ACHN (cell line): ENCODE results near the gene HOXA4.

ENCODE experiments used
- DNase-seq: peaks from one replicate; pipeline ENCODE4 v3.0.0-alpha.2; 2015
- in situ Hi-C: cut with HindIII; loops from 2 replicates; pipeline ENCODE4 v1.10.0; 2017; ENCODE audit warnings: low sequenced_read_pairs, low pct_ligation_motif_present, low pct_unique_long_range_greater_than_20kb

HOXA4 gene

DNA sequence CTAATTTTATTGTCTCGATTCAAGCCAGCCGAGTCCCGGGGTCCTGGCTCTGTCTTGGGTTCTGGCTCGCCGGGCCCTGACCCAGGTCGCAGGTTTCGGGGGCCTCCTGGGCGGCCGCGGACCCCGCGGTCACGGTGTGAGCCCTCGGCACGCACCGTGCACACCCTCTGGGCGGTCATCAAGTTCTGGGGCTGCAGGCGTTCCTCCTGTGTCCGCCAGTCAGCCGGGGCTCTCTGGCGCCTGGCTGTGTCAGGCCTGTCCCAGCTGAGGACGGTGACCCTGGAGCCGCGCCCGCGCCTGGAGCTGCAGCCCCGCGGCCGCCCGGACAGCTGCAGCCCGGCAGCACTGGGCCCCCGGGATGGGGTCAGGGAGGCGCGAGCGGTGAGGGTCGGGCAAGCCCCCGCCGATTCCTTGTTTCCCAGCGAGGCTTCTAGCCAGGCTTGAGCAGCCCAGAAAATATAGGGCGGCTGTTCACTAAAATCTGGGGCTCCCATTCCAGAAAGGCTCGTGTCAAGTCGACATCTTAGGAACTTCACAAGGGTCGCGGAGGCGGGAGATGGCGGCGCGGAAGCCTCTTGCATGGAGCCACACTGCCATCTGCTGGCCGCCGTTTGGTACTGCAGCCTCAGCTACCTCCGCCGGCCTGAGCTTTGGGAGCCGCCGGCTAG, 30.1 kb upstream of the HOXA4 start:
- DNase-seq, result peak; percentile 91
- in situ Hi-C loops, result loop anchor here (10.0 kb wide), 1 partner anchor 776 kb away; no protein-coding TSS in a partner anchor

GRCh38 chr7:27160145-27160545, 29.6 kb upstream of the HOXA4 start:
- DNase-seq, result peak; percentile 39
- in situ Hi-C loops, result loop anchor here (10.0 kb wide), 1 partner anchor 775 kb away; no protein-coding TSS in a partner anchor

- in situ Hi-C loops, result loop anchor here (10.0 kb wide), 1 partner anchor 775 kb away; no protein-coding TSS in a partner anchor
- DNase-seq, result peak; percentile 47
These were observed 28.9 kb upstream of the HOXA4 start for GRCh38 chr7:27159266-27160144.

GRCh38 chr7:27158436-27159265, 28.1 kb upstream of the HOXA4 start:
- in situ Hi-C loops, result no loop called here
- DNase-seq, result peak; percentile 43

GRCh38 chr7:27157702-27158431, 27.3 kb upstream of the HOXA4 start:
- in situ Hi-C loops, result no loop called here

GRCh38 chr7:27156916-27157701, 26.6 kb upstream of the HOXA4 start:
- DNase-seq, result peak; percentile 48
- in situ Hi-C loops, result no loop called here

More at GRCh38 chr7:27157702-27158431, 27.3 kb upstream of the HOXA4 start:
- peak; percentile 46 for DNase-seq

DNA sequence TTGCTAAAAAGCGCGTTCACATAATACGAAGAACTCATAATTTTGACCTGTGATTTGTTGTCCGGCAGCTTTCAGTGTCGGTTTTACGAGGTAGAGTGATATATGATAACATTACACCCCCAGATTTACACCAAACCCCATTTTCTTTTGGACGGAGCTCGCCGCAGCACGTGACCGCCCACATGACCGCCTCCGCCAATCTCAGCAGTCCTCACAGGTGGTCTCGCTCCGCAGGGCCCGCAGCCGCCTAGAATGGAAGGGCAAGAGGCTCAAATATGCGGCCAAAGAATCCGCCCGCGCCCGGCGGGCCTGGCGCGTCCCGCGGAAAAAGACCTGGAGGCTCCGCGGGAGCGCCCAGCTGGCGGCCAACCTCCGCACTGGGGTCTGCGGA, 25.9 kb upstream of the HOXA4 start, which contains the start of gene HOXA7:
Gene HOXA7 (minus strand): TSS at position 168 of the 391 bp plus-strand sequence. CDS start 130 bp downstream, at position 38.
- in situ Hi-C loops, result no loop called here
- peak; percentile 82 for DNase-seq

GRCh38 chr7:27155816-27156507, 25.4 kb upstream of the HOXA4 start:
- in situ Hi-C loops, result no loop called here
- peak; percentile 56 for DNase-seq

DNA sequence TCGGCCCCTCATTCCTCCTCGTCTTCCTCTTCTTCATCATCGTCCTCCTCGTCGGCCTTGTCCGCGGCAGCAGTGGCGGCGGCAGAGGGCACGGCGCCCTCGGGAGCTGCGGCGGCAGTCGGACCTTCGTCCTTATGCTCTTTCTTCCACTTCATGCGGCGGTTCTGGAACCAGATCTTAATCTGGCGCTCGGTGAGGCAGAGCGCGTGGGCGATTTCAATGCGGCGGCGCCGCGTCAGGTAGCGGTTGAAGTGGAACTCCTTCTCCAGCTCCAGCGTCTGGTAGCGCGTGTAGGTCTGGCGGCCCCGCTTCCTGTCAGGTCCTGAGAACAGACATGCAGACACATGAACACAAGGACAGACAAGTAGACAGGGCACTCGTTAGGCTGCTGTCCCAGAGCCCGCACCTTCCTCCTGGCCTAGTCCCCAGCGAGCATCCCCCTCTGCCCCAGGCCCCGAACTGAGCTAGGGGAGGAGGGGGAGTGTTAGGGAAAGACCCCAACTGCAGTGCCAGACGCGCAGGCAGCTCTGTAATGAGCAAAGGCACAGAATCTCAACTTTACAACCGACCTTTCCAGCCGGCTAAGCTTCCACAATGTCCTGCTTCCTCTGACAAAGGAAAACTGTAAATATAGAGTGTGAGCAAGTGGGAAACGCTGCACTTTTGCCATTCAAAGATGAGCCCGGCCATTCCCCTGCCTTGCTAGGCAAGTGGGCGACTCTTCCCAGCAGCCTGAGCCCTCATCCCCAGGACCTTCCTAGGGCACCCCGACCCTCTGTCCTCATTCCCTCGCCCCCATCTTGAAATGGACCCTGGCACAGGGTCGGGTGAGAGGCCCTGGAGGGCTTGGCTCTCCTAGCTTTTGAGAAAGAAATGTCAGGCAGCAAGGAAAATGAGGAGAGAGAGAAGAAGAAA, 24.6 kb upstream of the HOXA4 start:
- in situ Hi-C loops, result no loop called here
- peak; percentile 57 for DNase-seq

- no peak for DNase-seq
- in situ Hi-C loops, result no loop called here
These were observed 23.8 kb upstream of the HOXA4 start for GRCh38 chr7:27154369-27154768.

- in situ Hi-C loops, result no loop called here
- no peak for DNase-seq
These were observed 23.0 kb upstream of the HOXA4 start for GRCh38 chr7:27153526-27153925.

GRCh38 chr7:27152816-27153442, 22.4 kb upstream of the HOXA4 start:
- in situ Hi-C loops, result no loop called here
- DNase-seq, result no peak

GRCh38 chr7:27151931-27152815, 21.6 kb upstream of the HOXA4 start, which contains the start of gene HOXA3:
TSS of gene HOXA3 (minus strand) at chr7:27152583. CDS start at chr7:27110640, 41,943 bp downstream.
- DNase-seq, result peak; percentile 69
- in situ Hi-C loops, result no loop called here

- DNase-seq, result peak; percentile 24
- in situ Hi-C loops, result no loop called here
These were observed 20.9 kb upstream of the HOXA4 start for GRCh38 chr7:27151341-27151930.
